Measurements from ENCODE around the gene KRT17. TPM values are rescaled to one million over a fixed set of nuclear protein-coding genes. Genes with fewer than 3 reads are reported as not detected.

The KRT17 gene
- total and polyA plus RNA-seq, 9 of the 15 experiments (the other 6 are each of a cell fraction or from before 2014, with no cell fraction given): 0.23 to 0.25 TPM; not detected in 7

GRCh38 chr17:41664172-41664457, 39.7 kb upstream of the KRT17 start (continued):
- 0 out of 2 replicates have a peak, but pooled peaks have one; percentile 29 for TF ChIP-seq HMGXB4 (CRISPR knock-in tag; IDR thresholded peaks at IDR 0.05)
- no peak for TF ChIP-seq ESRRA (IDR thresholded peaks at IDR 0.05; ENCODE audit: borderline replicate concordance, low read depth)
- no peak for TF ChIP-seq ZNF695 (CRISPR knock-in tag; IDR thresholded peaks at IDR 0.05)
- TF ChIP-seq ZNF280B (CRISPR knock-in tag; IDR thresholded peaks at IDR 0.05): no peak
- no peak for TF ChIP-seq ZNF347 (CRISPR knock-in tag; IDR thresholded peaks at IDR 0.05; ENCODE audit: low read depth)
- no peak for TF ChIP-seq FOXJ2 (tag; IDR thresholded peaks at IDR 0.05)
